HEK293 (cell line): ENCODE measurements around the gene OR8S1.

Experiments used
- CTCF ChIA-PET: fragments of 350-600 bp; formaldehyde crosslinking; extraction: SDS; loops from one replicate; lab custom pipeline; 2021; ENCODE audit warnings: antibody characterized with exemption; lab: Yijun Ruan, JAX
- POLR2A ChIA-PET: fragments of 300-600 bp; formaldehyde crosslinking; extraction: SDS; loops from one replicate; lab custom pipeline; 2020; ENCODE audit warnings: antibody characterized with exemption, inconsistent platforms; lab: Yijun Ruan, JAX
- H3K27ac ChIP-seq: fragments of 200-500 bp; sonication (Bioruptor generic); 2 replicates; pipeline ENCODE4 v1.5.1; 2014; ENCODE audit warnings: low read depth, low read length, control low read depth, inconsistent platforms; ENCODE audit errors: extremely low read depth
- H3K36me3 ChIP-seq, 2 experiments: fragments of 200-500 bp in 1 of 2; sonication (Bioruptor generic) in 1 of 2; 1 replicate in 1 of 2; 2 replicates in 1 of 2; pipeline ENCODE4 v1.5.1; 2014 to 2017; ENCODE audit warnings: inconsistent platforms in 2 of 2, low read length in 2 of 2; ENCODE audit not compliant: control insufficient read depth in 2 of 2, insufficient read depth in 1 of 2
- H3K4me1 ChIP-seq: fragments of 200-500 bp; sonication (Bioruptor generic); 2 replicates; pipeline ENCODE4 v1.5.1; 2014; ENCODE audit warnings: mild to moderate bottlenecking, low read length, inconsistent platforms; ENCODE audit not compliant: control insufficient read depth, insufficient read depth
- H3K4me3 ChIP-seq: 2 replicates; pipeline ENCODE4 v1.5.1; 2011; ENCODE audit warnings: low read depth, mild to moderate bottlenecking, control low read depth, low read length, moderate library complexity
- H3K9me3 ChIP-seq: fragments of 200-500 bp; sonication (Bioruptor generic); 2 replicates; pipeline ENCODE4 v1.5.1; 2014; ENCODE audit warnings: low read depth, low read length, inconsistent platforms; ENCODE audit not compliant: control insufficient read depth, insufficient read depth
- FEZF1 ChIP-seq: fragments of 450-650 bp; formaldehyde crosslinking; IDR thresholded peaks from 2 replicates; pipeline ENCODE4 v1.5.1; 2016; ENCODE audit warnings: missing biosample characterization, missing genetic modification characterization
- KLF1 ChIP-seq: fragments of 450-650 bp; formaldehyde crosslinking; IDR thresholded peaks from 2 replicates; pipeline ENCODE4 v1.5.1; 2016; ENCODE audit warnings: missing biosample characterization, missing genetic modification characterization
- KLF7 ChIP-seq: fragments of 450-650 bp; formaldehyde crosslinking; IDR thresholded peaks from 2 replicates; pipeline ENCODE4 v1.5.1; 2016; ENCODE audit warnings: missing biosample characterization, missing genetic modification characterization, borderline replicate concordance
- PBX3 ChIP-seq: sonication (generic); formaldehyde crosslinking; IDR thresholded peaks from 2 replicates; pipeline ENCODE4 v1.8.1; 2022; ENCODE audit warnings: mild to moderate bottlenecking, moderate library complexity, missing genetic modification reagents
- PRDM2 ChIP-seq: fragments of 450-650 bp; formaldehyde crosslinking; IDR thresholded peaks from 2 replicates; pipeline ENCODE4 v1.5.1; 2016; ENCODE audit warnings: missing biosample characterization, missing genetic modification characterization, borderline replicate concordance
- ZFP37 ChIP-seq: fragments of 450-650 bp; formaldehyde crosslinking; IDR thresholded peaks from 2 replicates; pipeline ENCODE4 v1.5.1; 2016; ENCODE audit warnings: missing biosample characterization, missing genetic modification characterization
- ZNF214 ChIP-seq: fragments of 450-650 bp; formaldehyde crosslinking; IDR thresholded peaks from 2 replicates; pipeline ENCODE4 v1.5.1; 2017; ENCODE audit warnings: missing biosample characterization, mild to moderate bottlenecking, missing genetic modification characterization, borderline replicate concordance
- ZNF302 ChIP-seq: fragments of 450-650 bp; formaldehyde crosslinking; IDR thresholded peaks from 2 replicates; pipeline ENCODE4 v1.5.1; 2016; ENCODE audit warnings: missing biosample characterization, missing genetic modification characterization, low read depth
- ZNF341 ChIP-seq: fragments of 450-650 bp; formaldehyde crosslinking; IDR thresholded peaks from 2 replicates; pipeline ENCODE4; 2016; ENCODE audit warnings: low read depth, missing biosample characterization, missing genetic modification characterization
- ZNF416 ChIP-seq: fragments of 450-650 bp; formaldehyde crosslinking; IDR thresholded peaks from 2 replicates; pipeline ENCODE4 v1.5.1; 2016; ENCODE audit warnings: missing biosample characterization, missing genetic modification characterization
- ZNF426 ChIP-seq: fragments of 450-650 bp; formaldehyde crosslinking; IDR thresholded peaks from 2 replicates; pipeline ENCODE4 v1.5.1; 2017; ENCODE audit warnings: missing biosample characterization, missing genetic modification characterization, mild to moderate bottlenecking, inconsistent platforms, moderate library complexity
- ZNF518A ChIP-seq: fragments of 450-650 bp; formaldehyde crosslinking; conservative IDR thresholded peaks from 2 replicates; pipeline ENCODE4 v1.5.1; 2016; ENCODE audit warnings: low read depth, missing biosample characterization, missing genetic modification characterization
- ZNF555 ChIP-seq: fragments of 450-650 bp; formaldehyde crosslinking; conservative IDR thresholded peaks from 2 replicates; pipeline ENCODE4 v1.5.1; 2017; ENCODE audit warnings: missing biosample characterization, mild to moderate bottlenecking, missing genetic modification characterization, inconsistent platforms
- ZNF580 ChIP-seq: fragments of 450-650 bp; formaldehyde crosslinking; IDR thresholded peaks from 2 replicates; pipeline ENCODE4 v1.5.1; 2016; ENCODE audit warnings: missing biosample characterization, missing genetic modification characterization
- ZNF600 ChIP-seq: fragments of 450-650 bp; formaldehyde crosslinking; IDR thresholded peaks from 2 replicates; pipeline ENCODE4 v1.5.1; 2016; ENCODE audit warnings: missing biosample characterization, missing genetic modification characterization
- ZNF623 ChIP-seq: fragments of 450-650 bp; formaldehyde crosslinking; IDR thresholded peaks from 2 replicates; pipeline ENCODE4 v1.5.1; 2016; ENCODE audit warnings: missing biosample characterization, missing genetic modification characterization
- ZNF624 ChIP-seq: fragments of 450-650 bp; formaldehyde crosslinking; IDR thresholded peaks from 2 replicates; pipeline ENCODE4 v1.5.1; 2017; ENCODE audit warnings: missing biosample characterization, missing genetic modification characterization
- ZNF704 ChIP-seq: fragments of 450-650 bp; formaldehyde crosslinking; IDR thresholded peaks from 2 replicates; pipeline ENCODE4 v1.5.1; 2016; ENCODE audit warnings: missing biosample characterization, missing genetic modification characterization
- ZNF791 ChIP-seq: fragments of 450-650 bp; formaldehyde crosslinking; IDR thresholded peaks from 2 replicates; pipeline ENCODE4 v1.5.1; 2016; ENCODE audit warnings: missing biosample characterization, missing genetic modification characterization
- ZNF830 ChIP-seq: fragments of 450-650 bp; IDR thresholded peaks from 2 replicates; pipeline ENCODE4 v1.5.0; 2018; ENCODE audit warnings: missing biosample characterization, missing genetic modification characterization, low read depth, mild to moderate bottlenecking, moderate library complexity

The OR8S1 gene

GRCh38 chr12:48532601-48533000, 7.2 kb downstream of the OR8S1 start (continued):
- TF ChIP-seq PBX3 (CRISPR knock-in tag) (no peak), ZNF518A (tag by site-specific recombination) (no peak), KLF1 (tag by site-specific recombination) (no peak), ZNF791 (tag by site-specific recombination) (no peak), ZFP37 (tag by site-specific recombination) (no peak), ZNF214 (tag by site-specific recombination) (no peak), ZNF704 (tag by site-specific recombination) (no peak), ZNF830 (no peak)
- TF ChIP-seq, all 188 proteins: peak for 0

- CTCF ChIA-PET, result no interaction called here
- Histone ChIP-seq H3K36me3 (no peaks in the 10 kb centered on the region), H3K4me3 (no peak overlapping the region), H3K9me3 (no peaks in the 10 kb centered on the region), H3K27ac (no peak overlapping the region), H3K4me1 (no peaks in the 10 kb centered on the region)
- POLR2A ChIA-PET, result no interaction called here
- no peak for TF ChIP-seq ZNF623 (tag by site-specific recombination)
- no peak for TF ChIP-seq ZNF555 (tag by site-specific recombination)
- no peak for TF ChIP-seq FEZF1 (tag by site-specific recombination)
- TF ChIP-seq ZNF624 (tag by site-specific recombination), result no peak
- TF ChIP-seq ZNF302 (tag by site-specific recombination), result no peak
- no peak for TF ChIP-seq KLF7 (tag by site-specific recombination)
- TF ChIP-seq ZNF416, result no peak
- no peak for TF ChIP-seq ZNF341 (tag by site-specific recombination)
- TF ChIP-seq ZNF580, result no peak
- TF ChIP-seq KLF1 (tag by site-specific recombination), result no peak
- no peak for TF ChIP-seq ZNF426
- no peak for TF ChIP-seq PRDM2 (tag by site-specific recombination)
- TF ChIP-seq PBX3 (CRISPR knock-in tag), result no peak
- no peak for TF ChIP-seq ZNF600
Measured at GRCh38 chr12:48536602-48537001, 11.2 kb downstream of the OR8S1 start.
